Loucy (cell line): ENCODE results near the gene PCLO.
"Not testable (repeated sequence)": the region's sequence is repeated elsewhere in the genome, so short reads cannot be mapped to it uniquely, and the experiment has no call there.

Experiments used
- H2AFZ ChIP-seq: fragments of 200-600 bp; sonication (generic); 2 replicates; pipeline ENCODE4 v1.6.0; 2016; ENCODE audit warnings: antibody characterized with exemption, mild to moderate bottlenecking, low read length, moderate library complexity
- H3F3A ChIP-seq: fragments of 200-600 bp; 2 replicates; pipeline ENCODE4 v1.6.0; 2016; ENCODE audit warnings: antibody characterized with exemption, low read depth, mild to moderate bottlenecking
- H3K27me3 ChIP-seq: fragments of 200-600 bp; sonication (generic); 2 replicates; pipeline ENCODE4 v1.6.1; 2014; ENCODE audit warnings: low read length, mild to moderate bottlenecking; ENCODE audit not compliant: insufficient read depth, poor library complexity, severe bottlenecking
- H3K36me3 ChIP-seq: fragments of 200-600 bp; sonication (generic); 2 replicates; pipeline ENCODE4 v1.6.1; 2016; ENCODE audit warnings: low read length; ENCODE audit not compliant: insufficient read depth
- H3K4me1 ChIP-seq: fragments of 200-600 bp; sonication (generic); 2 replicates; pipeline ENCODE4 v1.5.1; 2014; ENCODE audit warnings: low read length, mild to moderate bottlenecking; ENCODE audit not compliant: insufficient read depth, poor library complexity, severe bottlenecking
- H3K4me2 ChIP-seq: fragments of 200-600 bp; sonication (generic); 2 replicates; pipeline ENCODE4 v1.6.0; 2014; ENCODE audit warnings: antibody characterized with exemption, low read length, low read depth, mild to moderate bottlenecking; ENCODE audit not compliant: poor library complexity, severe bottlenecking
- H3K4me3 ChIP-seq: fragments of 200-600 bp; sonication (generic); 2 replicates; pipeline ENCODE4 v1.5.1; 2014; ENCODE audit warnings: low read length, mild to moderate bottlenecking, mixed read lengths; ENCODE audit not compliant: poor library complexity, severe bottlenecking
- H3K79me2 ChIP-seq: fragments of 200-600 bp; sonication (generic); 2 replicates; pipeline ENCODE4 v1.6.1; 2014; ENCODE audit warnings: low read length; ENCODE audit not compliant: insufficient read depth
- H3K9ac ChIP-seq: fragments of 200-600 bp; sonication (generic); 2 replicates; pipeline ENCODE4 v1.6.0; 2014; ENCODE audit warnings: mild to moderate bottlenecking, low read depth, low read length, moderate library complexity; ENCODE audit not compliant: poor library complexity, severe bottlenecking
- H3K9me2 ChIP-seq: fragments of 200-600 bp; sonication (generic); replicated peaks from 2 replicates; pipeline ENCODE4 v1.6.1; 2016; ENCODE audit warnings: low read depth, low read length, mixed read lengths
- H3K9me3 ChIP-seq: fragments of 200-600 bp; sonication (generic); 2 replicates; pipeline ENCODE4 v1.6.1; 2014; ENCODE audit warnings: mild to moderate bottlenecking, antibody characterized with exemption, low read length, low read depth; ENCODE audit not compliant: insufficient read depth
- H4K20me1 ChIP-seq: fragments of 200-600 bp; sonication (generic); 2 replicates; pipeline ENCODE4 v1.6.0; 2014; ENCODE audit warnings: antibody characterized with exemption, low read length, mild to moderate bottlenecking; ENCODE audit not compliant: insufficient read depth, poor library complexity, severe bottlenecking
- EZH2phosphoT487 ChIP-seq: fragments of 200-600 bp; IDR thresholded peaks from 2 replicates; pipeline ENCODE4 v1.6.1; 2018; ENCODE audit warnings: antibody characterized with exemption, mild to moderate bottlenecking, moderate library complexity, borderline replicate concordance
- TF ChIP-seq, protein P1 (sequence below): fragments of 200-600 bp; sonication (generic); conservative IDR thresholded peaks from 2 replicates; pipeline ENCODE4 v1.5.1; 2014; ENCODE audit warnings: mild to moderate bottlenecking, antibody characterized with exemption, low read length

The PCLO gene

DNA sequence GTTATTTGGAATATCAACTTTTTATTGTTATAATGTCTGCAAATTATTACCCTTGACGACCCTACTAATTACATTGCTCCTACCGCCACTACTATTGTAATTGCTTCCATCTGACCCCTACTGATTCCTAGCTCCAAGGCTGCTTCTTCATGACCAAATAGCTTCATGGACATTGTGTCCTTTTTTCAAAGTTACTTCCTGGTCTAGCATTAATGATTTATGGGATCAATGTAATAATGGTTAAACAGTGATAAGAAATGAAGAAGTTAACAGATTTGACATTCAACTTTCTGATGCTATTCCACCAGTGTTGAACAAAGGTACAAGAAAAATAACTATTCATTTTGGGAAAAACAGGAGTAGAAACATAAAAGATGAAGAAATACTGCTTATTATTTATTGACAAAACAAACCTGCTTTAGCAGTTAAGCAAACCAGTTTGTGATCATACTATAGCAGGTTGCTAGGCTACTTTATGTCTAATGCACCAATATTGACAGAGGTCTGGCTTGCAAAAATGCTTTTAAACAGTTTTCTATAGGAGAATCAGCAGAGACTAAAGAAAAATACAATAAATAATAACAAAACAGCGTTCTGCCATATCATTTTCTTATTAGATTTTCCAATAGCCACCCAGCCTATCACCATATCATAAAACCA, 125.8 kb downstream of the PCLO start:
- Histone ChIP-seq H3K4me2 (no peak overlapping the region), H3K9ac (no peak overlapping the region), H2AFZ (no peak overlapping the region), H3K4me1 (no peaks in the 10 kb centered on the region), H4K20me1 (no peaks in the 10 kb centered on the region), H3K27me3 (no peaks in the 10 kb centered on the region), H3K36me3 (no peaks in the 10 kb centered on the region), H3K79me2 (no peaks in the 10 kb centered on the region), H3K9me2 (no peaks in the 10 kb centered on the region), H3K9me3 (no peaks in the 10 kb centered on the region), H3F3A (no peaks in the 10 kb centered on the region), H3K4me3 (no peak overlapping the region)
- TF ChIP-seq, protein P1, sequence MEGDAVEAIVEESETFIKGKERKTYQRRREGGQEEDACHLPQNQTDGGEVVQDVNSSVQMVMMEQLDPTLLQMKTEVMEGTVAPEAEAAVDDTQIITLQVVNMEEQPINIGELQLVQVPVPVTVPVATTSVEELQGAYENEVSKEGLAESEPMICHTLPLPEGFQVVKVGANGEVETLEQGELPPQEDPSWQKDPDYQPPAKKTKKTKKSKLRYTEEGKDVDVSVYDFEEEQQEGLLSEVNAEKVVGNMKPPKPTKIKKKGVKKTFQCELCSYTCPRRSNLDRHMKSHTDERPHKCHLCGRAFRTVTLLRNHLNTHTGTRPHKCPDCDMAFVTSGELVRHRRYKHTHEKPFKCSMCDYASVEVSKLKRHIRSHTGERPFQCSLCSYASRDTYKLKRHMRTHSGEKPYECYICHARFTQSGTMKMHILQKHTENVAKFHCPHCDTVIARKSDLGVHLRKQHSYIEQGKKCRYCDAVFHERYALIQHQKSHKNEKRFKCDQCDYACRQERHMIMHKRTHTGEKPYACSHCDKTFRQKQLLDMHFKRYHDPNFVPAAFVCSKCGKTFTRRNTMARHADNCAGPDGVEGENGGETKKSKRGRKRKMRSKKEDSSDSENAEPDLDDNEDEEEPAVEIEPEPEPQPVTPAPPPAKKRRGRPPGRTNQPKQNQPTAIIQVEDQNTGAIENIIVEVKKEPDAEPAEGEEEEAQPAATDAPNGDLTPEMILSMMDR = no peak
- no peak for TF ChIP-seq EZH2phosphoT487

DNA sequence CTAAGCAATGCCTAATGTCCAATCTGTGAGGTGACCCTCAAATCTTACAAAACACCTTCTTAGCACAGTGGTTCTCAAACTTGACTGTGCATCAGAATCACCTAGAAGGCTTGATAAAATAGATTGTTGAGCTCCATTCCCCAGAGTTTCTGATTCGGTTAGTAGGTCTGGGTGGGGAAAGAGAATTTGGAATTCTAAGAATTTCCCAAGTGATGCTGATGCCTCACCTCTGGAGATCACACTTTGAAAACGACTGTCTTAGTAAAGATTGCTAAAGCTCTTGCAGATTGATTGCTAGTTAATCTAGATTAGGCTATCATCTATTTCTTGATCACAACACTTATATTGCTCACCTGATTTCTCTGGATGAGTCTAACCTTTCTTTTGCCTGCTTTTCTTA, 126.6 kb downstream of the PCLO start:
- H3K9me2 ChIP-seq = no peaks in the 10 kb centered on the region
- H3F3A ChIP-seq = no peaks in the 10 kb centered on the region
- H3K4me1 ChIP-seq = no peaks in the 10 kb centered on the region
- H2AFZ ChIP-seq = no peak overlapping the region
- H4K20me1 ChIP-seq = no peaks in the 10 kb centered on the region
- no peaks in the 10 kb centered on the region for H3K9me3 ChIP-seq
- H3K79me2 ChIP-seq = no peaks in the 10 kb centered on the region
- H3K27me3 ChIP-seq = no peaks in the 10 kb centered on the region
- H3K36me3 ChIP-seq = no peaks in the 10 kb centered on the region
- H3K4me2 ChIP-seq = no peak overlapping the region
- no peak overlapping the region for H3K4me3 ChIP-seq
- TF ChIP-seq, protein P1 = no peak
- no peak for TF ChIP-seq EZH2phosphoT487
- H3K9ac ChIP-seq = no peak overlapping the region

DNA sequence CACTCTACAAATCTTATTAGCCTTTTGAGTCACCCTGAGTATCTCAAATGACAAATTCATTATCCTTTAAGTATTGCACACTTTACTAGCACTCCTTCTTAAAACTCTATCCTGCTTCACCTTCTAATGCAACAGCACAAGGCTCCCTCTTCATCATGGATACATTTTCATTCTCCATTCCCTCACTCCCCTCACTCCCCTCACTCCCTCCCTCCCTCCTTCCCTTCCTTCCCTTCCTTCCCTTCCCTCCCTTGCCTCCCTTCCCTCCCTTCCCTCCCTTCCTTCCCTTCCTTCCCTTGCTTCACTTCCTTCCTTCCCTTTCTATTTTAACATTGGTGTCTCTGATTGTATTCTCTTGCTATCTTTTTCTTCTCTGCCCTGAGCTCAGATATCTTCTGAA, 130.5 kb downstream of the PCLO start:
- no peaks in the 10 kb centered on the region for H3K36me3 ChIP-seq
- H3K4me3 ChIP-seq = no peak overlapping the region
- no peaks in the 10 kb centered on the region for H3K9me2 ChIP-seq
- H3K9me3 ChIP-seq = no peaks in the 10 kb centered on the region
- no peaks in the 10 kb centered on the region for H3K4me1 ChIP-seq
- no peak overlapping the region for H2AFZ ChIP-seq
- no peaks in the 10 kb centered on the region for H3F3A ChIP-seq
- H3K27me3 ChIP-seq = no peaks in the 10 kb centered on the region
- H4K20me1 ChIP-seq = no peaks in the 10 kb centered on the region
- no peaks in the 10 kb centered on the region for H3K79me2 ChIP-seq
- H3K9ac ChIP-seq = no peak overlapping the region
- no peak overlapping the region for H3K4me2 ChIP-seq
- TF ChIP-seq, protein P1 = no peak
- no peak for TF ChIP-seq EZH2phosphoT487

DNA sequence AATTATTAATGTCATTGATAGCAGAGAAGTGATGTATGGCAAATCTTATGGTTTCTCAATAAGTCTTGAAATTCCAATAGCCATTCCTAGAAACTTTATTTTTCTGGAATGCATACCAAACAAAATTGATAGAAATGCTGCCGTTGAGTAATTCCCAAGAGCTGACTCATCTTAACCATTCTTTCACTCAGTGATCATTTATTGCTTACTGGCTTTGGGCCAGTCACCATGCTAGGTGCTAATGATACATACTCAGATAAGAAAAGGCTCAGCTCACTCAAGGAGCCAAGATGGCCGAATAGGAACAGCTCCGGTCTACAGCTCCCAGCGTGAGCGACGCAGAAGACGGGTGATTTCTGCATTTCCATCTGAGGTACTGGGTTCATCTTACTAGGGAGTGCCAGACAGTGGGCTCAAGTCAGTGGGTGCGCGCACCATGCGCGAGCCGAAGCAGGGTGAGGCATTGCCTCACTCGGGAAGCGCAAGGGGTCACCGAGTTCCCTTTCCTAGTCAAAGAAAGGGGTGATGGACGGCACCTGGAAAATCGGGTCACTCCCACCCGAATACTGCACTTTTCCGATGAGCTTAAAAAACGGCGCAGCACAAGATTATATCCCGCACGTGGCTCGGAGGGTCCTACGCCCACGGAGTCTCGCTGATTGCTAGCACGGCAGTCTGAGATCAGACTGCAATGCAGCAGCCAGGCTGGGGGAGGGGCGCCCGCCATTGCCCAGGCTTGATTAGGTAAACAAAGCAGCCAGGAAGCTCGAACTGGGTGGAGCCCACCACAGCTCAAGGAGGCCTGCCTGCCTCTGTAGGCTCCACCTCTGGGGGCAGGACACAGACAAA, 138.6 kb downstream of the PCLO start:
- H3K4me3 ChIP-seq = not testable (repeated sequence)

More for the DNA sequence above, 138.6 kb downstream of the PCLO start:
- not testable (repeated sequence) for H3K79me2 ChIP-seq, H3K4me2 ChIP-seq, H3K9me3 ChIP-seq, H3K27me3 ChIP-seq, H4K20me1 ChIP-seq, H3K4me1 ChIP-seq, H3K9ac ChIP-seq, H2AFZ ChIP-seq, H3F3A ChIP-seq, H3K9me2 ChIP-seq, H3K36me3 ChIP-seq
